Smooth muscle cell (in vitro differentiated cells): ENCODE measurements around the gene FBXO44. TPM values are rescaled to one million over a fixed set of nuclear protein-coding genes. Genes with fewer than 3 reads are reported as not detected.

Source experiments
- DNase-seq: peaks from one replicate; lab custom pipeline; 2025; ENCODE audit not compliant: unreplicated experiment; lab: John Stamatoyannopoulos, UW
- H2AFZ ChIP-seq: fragments of 200-600 bp; sonication (generic); 2 replicates; pipeline ENCODE4 v1.6.0; 2016; ENCODE audit warnings: antibody characterized with exemption, low read depth, mild to moderate bottlenecking
- H3F3A ChIP-seq: fragments of 200-600 bp; sonication (generic); 2 replicates; pipeline ENCODE4 v1.6.0; 2017; ENCODE audit warnings: antibody characterized with exemption, low read depth
- H3K27ac ChIP-seq: fragments of 200-600 bp; sonication (generic); 2 replicates; pipeline ENCODE4 v1.5.1; 2016; ENCODE audit warnings: low read depth, mild to moderate bottlenecking
- H3K27me3 ChIP-seq: fragments of 200-600 bp; sonication (generic); 2 replicates; pipeline ENCODE4 v1.6.1; 2016; ENCODE audit warnings: low read depth, mild to moderate bottlenecking
- H3K36me3 ChIP-seq: fragments of 200-600 bp; sonication (generic); 2 replicates; pipeline ENCODE4 v1.5.1; 2016; ENCODE audit warnings: low read depth
- H3K4me1 ChIP-seq: fragments of 200-600 bp; sonication (generic); 2 replicates; pipeline ENCODE4 v1.5.1; 2016; ENCODE audit warnings: low read depth
- H3K4me2 ChIP-seq: fragments of 200-600 bp; sonication (generic); 2 replicates; pipeline ENCODE4 v1.6.0; 2016; ENCODE audit warnings: mild to moderate bottlenecking
- H3K4me3 ChIP-seq: fragments of 200-600 bp; sonication (generic); 2 replicates; pipeline ENCODE4 v1.5.1; 2016; ENCODE audit warnings: mild to moderate bottlenecking
- H3K79me2 ChIP-seq: fragments of 200-600 bp; sonication (generic); 2 replicates; pipeline ENCODE4 v1.6.0; 2016; ENCODE audit warnings: low read depth, mild to moderate bottlenecking
- H3K9ac ChIP-seq: fragments of 200-600 bp; sonication (generic); 2 replicates; pipeline ENCODE4 v1.6.0; 2016; ENCODE audit warnings: low read depth
- H3K9me3 ChIP-seq: fragments of 200-600 bp; sonication (generic); replicated peaks from 2 replicates; pipeline ENCODE4 v1.5.1; 2016; ENCODE audit warnings: low read depth
- H4K20me1 ChIP-seq: fragments of 200-600 bp; sonication (generic); 2 replicates; pipeline ENCODE4 v1.6.0; 2016; ENCODE audit warnings: low read depth
- CTCF ChIP-seq: fragments of 200-600 bp; sonication (generic); IDR thresholded peaks from 2 replicates; pipeline ENCODE4 v1.5.1; 2017; ENCODE audit warnings: borderline replicate concordance, mild to moderate bottlenecking, antibody characterized with exemption; ENCODE audit not compliant: insufficient read depth, poor library complexity, severe bottlenecking
- WGBS: methylation state at CpG from one replicate; pipeline ENCODE4 v1.1.7; 2016; ENCODE audit warnings: low lambda C conversion rate; 5-methylcytosine and 5-hydroxymethylcytosine counted together
- polyA plus RNA-seq: library from polyadenylated mRNA; unstranded; fragments of >200 nt; fragmentation: Nextera tagmentation; extraction: Ambion mirVana; gene quantifications from 2 replicates; pipeline ENCODE4 v1.2.1, GENCODE V29; 2016
- total RNA-seq: library from RNA; depleted of rRNA; stranded (reverse); fragments of >200 nt; gene quantifications from 2 replicates; pipeline ENCODE4 v1.2.3, GENCODE V29; 2014

FBXO44 gene
- total and polyA plus RNA-seq, 2 experiments from 2014 or later = 9.0 to 16.2 TPM

- DNase-seq = no peak
- H3K4me2 ChIP-seq = peak overlapping the region; percentile 83
- TF ChIP-seq CTCF = no peak
- no peaks in the 10 kb centered on the region for H3K79me2 ChIP-seq
- H3K4me3 ChIP-seq = peak overlapping the region; percentile 55
- H2AFZ ChIP-seq = no peak overlapping the region
- no peaks in the 10 kb centered on the region for H3K36me3 ChIP-seq
- peaks cover 59% of the 10 kb centered on the region for H3K27me3 ChIP-seq
- no peaks in the 10 kb centered on the region for H3F3A ChIP-seq
- no peak overlapping the region for H3K27ac ChIP-seq
- 2% methylated on average over 62 of the region's 64 CpGs for WGBS
- H3K9ac ChIP-seq = no peak overlapping the region
- no peaks in the 10 kb centered on the region for H3K4me1 ChIP-seq
- H3K9me3 ChIP-seq = no peaks in the 10 kb centered on the region
- no peaks in the 10 kb centered on the region for H4K20me1 ChIP-seq
These were observed 36.0 kb downstream of the FBXO44 start for GRCh38 chr1:11690397-11691301.

GRCh38 chr1:11691302-11691914, 36.7 kb downstream of the FBXO44 start, which contains the start of gene DRAXIN:
Gene DRAXIN (plus strand): TSS chr1:11691710. CDS start chr1:11706259, 14,549 bp downstream.
- Histone ChIP-seq H3K9ac (no peak within 1 kb of the TSS), H3K79me2 (no peaks in the 10 kb centered on the region), H2AFZ (no peak within 1 kb of the TSS), H3K27ac (no peak within 1 kb of the TSS), H3K4me3 (peak within 1 kb of the TSS; percentile 55), H3K27me3 (peaks cover 59% of the 10 kb centered on the region), H3K9me3 (no peaks in the 10 kb centered on the region), H3K36me3 (no peaks in the 10 kb centered on the region), H3K4me1 (no peaks in the 10 kb centered on the region), H3F3A (no peaks in the 10 kb centered on the region), H4K20me1 (no peaks in the 10 kb centered on the region), H3K4me2 (peak within 1 kb of the TSS; percentile 83)
- no peak for TF ChIP-seq CTCF
- no peak for DNase-seq
- WGBS = 3% methylated on average over 43 of the region's 78 CpGs

GRCh38 chr1:11691928-11692711, 37.4 kb downstream of the FBXO44 start:
- WGBS = 11% methylated on average over 50 of the region's 64 CpGs
- Histone ChIP-seq H3K4me2 (peak overlapping the region; percentile 83), H3K4me3 (peak overlapping the region; percentile 55), H3K9ac (no peak overlapping the region), H3K36me3 (no peaks in the 10 kb centered on the region), H3K4me1 (no peaks in the 10 kb centered on the region), H3K27me3 (peaks cover 59% of the 10 kb centered on the region), H3F3A (no peaks in the 10 kb centered on the region), H3K9me3 (no peaks in the 10 kb centered on the region), H4K20me1 (no peaks in the 10 kb centered on the region), H3K79me2 (no peaks in the 10 kb centered on the region), H2AFZ (no peak overlapping the region), H3K27ac (no peak overlapping the region)
- no peak for TF ChIP-seq CTCF
- no peak for DNase-seq
